ENCODE measurements around the gene A2ML1.
"Not testable (repeated sequence)": the region's sequence is repeated elsewhere in the genome, so short reads cannot be mapped to it uniquely, and the experiment has no call there.

Gene A2ML1

DNA sequence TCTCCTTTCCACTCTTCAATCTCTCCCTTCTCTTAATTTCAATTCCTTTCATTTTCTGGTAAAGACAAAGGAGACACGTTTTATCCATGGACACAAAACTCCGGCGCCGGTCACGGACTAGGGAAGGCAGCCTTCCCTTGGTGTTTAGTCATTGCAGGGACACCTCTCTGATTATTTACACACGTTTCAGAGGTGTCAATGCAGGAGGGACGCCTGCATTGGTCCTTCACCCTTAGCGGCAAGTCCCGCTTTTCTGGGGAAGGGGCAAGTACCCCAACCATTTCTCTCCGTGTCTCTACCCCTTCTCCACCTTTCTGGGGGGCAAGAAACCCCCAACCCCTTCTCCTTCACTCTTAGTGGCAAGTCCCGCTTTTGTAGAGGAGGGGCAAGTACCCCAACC is 16.9 kb upstream of the A2ML1 start:
- not testable (repeated sequence) for H3K27ac Mint-ChIP-seq, H3K27me3 Mint-ChIP-seq, H3K4me3 Mint-ChIP-seq, H3K4me1 Mint-ChIP-seq, H3K9me3 Mint-ChIP-seq, H3K36me3 Mint-ChIP-seq

DNA sequence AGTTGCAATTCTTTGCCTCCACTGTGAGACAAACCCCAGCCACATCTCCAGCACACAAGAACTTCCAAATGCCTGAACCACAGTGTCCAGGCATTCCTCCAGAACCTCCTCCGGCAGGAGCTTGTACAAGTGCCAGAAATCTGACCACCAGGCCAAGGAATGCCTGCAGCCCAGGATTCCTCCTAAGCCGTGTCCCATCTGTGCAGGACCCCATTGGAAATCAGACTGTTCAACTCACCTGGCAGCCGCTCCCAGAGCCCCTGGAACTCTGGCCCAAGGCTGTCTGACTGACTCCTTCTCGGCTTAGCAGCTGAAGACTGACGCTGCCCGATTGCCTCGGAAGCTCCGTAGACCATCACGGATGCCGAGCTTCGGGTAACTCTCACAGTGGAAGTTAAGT is 15.3 kb upstream of the A2ML1 start:
- not testable (repeated sequence) for H3K4me1 Mint-ChIP-seq, H3K36me3 Mint-ChIP-seq, H3K27ac Mint-ChIP-seq, H3K4me3 Mint-ChIP-seq, H3K27me3 Mint-ChIP-seq, H3K9me3 Mint-ChIP-seq

DNA sequence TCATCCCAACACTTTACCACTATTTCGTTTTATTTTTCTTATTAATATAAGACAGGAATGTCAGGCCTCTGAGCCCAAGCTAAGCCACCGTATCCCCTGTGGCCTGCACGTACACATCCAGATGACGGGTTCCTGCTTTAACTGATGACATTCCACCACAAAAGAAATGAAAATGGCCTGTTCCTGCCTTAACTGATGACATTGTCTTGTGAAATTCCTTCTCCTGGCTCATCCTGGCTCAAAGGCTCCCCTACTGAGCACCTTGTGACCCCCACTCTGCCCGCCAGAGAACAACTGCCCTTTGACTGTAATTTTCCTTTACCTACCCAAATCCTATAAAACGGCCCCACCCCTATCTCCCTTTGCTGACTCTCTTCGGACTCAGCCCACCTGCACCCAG is 12.3 kb upstream of the A2ML1 start:
- not testable (repeated sequence) for H3K4me3 Mint-ChIP-seq, H3K27ac Mint-ChIP-seq, H3K27me3 Mint-ChIP-seq, H3K4me1 Mint-ChIP-seq, H3K36me3 Mint-ChIP-seq, H3K9me3 Mint-ChIP-seq

DNA sequence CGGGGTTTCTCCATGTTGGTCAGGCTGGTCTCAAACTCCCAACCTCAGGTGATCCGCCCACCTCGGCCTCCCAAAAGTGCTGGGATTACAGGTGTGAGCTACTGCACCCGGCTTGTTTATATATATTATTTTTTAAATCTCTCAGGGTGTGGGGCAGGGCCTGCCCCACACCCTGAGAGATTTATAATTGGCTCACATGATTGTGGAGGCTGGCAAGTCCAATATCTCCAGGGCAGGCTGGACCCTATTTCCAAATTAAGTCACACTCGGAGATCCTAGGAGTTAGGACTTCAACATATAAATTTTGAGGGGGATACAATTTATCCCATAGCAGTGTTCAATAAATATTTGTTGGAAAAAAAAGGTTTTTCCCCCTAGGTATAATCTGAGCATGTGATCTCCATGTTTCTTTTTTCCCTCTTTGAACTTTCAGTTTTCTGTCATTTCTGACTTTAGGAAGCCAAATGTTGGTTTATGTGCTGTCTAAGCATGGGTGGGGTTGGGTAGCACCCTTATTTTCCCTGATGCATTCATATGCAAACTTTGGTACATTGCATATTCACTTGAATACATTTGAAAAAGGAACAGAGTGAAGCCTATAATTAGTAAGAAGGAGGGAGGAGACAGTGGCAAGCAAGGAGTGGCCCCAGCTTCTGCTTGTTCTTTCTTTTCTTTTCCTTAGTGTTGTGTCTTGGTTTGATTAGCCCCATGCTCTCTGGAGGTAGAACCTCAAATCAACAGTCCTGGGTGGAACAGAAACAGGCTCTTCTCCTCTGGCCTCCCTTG is 8.7 kb upstream of the A2ML1 start:
- H3K27me3 Mint-ChIP-seq, result no peaks in the 10 kb centered on the region
- no peaks in the 10 kb centered on the region for H3K4me1 Mint-ChIP-seq
- H3K27ac Mint-ChIP-seq, result peak overlapping the region; percentile 43
- no peaks in the 10 kb centered on the region for H3K9me3 Mint-ChIP-seq
- no peak overlapping the region for H3K4me3 Mint-ChIP-seq
- H3K36me3 Mint-ChIP-seq, result no peaks in the 10 kb centered on the region

DNA sequence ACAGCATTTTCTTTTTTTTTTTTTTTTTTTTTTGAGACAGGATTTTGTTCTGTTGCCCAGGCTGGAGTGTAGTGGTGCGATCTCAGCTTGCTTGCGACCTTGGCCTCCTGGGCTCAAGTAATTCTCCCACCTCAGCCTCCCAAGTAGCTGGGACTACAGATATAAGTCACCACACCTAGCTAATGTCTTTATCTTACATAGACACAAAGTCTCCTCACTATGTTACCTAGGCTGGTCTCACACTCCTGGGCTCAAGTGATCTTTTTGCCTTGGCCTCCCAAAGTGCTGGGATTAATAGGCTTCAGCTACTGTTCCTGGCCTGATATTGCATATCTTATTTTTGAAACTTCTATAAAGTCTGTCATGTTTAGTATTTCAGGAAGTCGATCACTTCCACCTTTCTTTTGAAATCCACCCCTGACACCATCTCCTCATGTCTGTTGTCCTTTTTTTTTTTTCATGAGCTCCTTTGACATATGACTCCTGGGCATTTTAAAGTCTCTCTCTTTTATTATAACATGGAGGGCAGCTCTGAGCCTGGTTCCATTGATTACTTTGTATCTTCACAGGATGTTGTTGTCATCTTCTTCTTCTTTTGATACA is 5.9 kb upstream of the A2ML1 start:
- H3K36me3 Mint-ChIP-seq, result no peaks in the 10 kb centered on the region
- H3K9me3 Mint-ChIP-seq, result no peaks in the 10 kb centered on the region
- H3K4me1 Mint-ChIP-seq, result no peaks in the 10 kb centered on the region
- no peaks in the 10 kb centered on the region for H3K27me3 Mint-ChIP-seq
- no peak overlapping the region for H3K4me3 Mint-ChIP-seq
- no peak overlapping the region for H3K27ac Mint-ChIP-seq

DNA sequence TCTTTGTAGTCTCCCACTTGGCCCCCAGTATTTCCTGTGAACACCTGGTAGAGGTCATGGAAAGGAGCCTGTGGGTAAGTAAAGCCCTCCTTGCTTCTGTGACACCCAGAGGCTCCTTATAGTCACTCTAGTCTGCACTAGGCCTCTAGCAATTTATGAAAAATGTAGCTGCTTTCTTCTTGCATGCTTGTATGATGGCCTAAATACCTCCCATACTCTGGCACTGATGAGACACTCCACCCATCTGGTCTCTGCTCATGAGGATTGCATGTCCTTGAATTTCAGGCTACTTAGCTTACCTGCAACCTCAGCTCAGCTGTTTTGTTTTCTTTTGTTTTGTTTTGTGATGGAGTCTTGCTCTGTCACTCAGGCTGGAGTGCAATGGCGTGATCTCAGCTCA is 4.6 kb upstream of the A2ML1 start:
- H3K27ac Mint-ChIP-seq, result no peak overlapping the region
- H3K4me3 Mint-ChIP-seq, result no peak overlapping the region
- H3K36me3 Mint-ChIP-seq, result no peaks in the 10 kb centered on the region
- no peaks in the 10 kb centered on the region for H3K9me3 Mint-ChIP-seq
- H3K27me3 Mint-ChIP-seq, result no peaks in the 10 kb centered on the region
- no peaks in the 10 kb centered on the region for H3K4me1 Mint-ChIP-seq

DNA sequence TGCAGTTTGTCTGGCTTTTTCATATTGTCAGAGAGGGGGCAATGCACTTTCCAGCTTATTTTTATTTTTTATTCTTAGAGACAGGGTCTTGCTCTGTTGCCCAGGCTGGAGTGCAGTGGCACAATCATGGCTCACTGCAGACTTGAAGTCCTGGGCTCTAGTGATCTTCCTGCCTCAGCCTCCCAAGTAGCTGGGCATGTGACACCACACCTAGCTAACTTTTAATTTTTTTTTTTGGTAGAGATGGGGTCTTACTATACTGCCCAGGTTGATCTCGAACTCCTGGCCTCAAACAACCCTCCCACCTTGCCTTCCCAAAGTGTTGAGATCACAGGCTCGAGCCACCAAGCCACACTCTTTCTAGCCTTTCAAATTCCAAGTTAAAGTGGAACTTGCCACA is 3.9 kb upstream of the A2ML1 start:
- no peaks in the 10 kb centered on the region for H3K27me3 Mint-ChIP-seq
- H3K9me3 Mint-ChIP-seq, result no peaks in the 10 kb centered on the region
- H3K27ac Mint-ChIP-seq, result no peak overlapping the region
- H3K4me1 Mint-ChIP-seq, result no peaks in the 10 kb centered on the region
- H3K36me3 Mint-ChIP-seq, result no peaks in the 10 kb centered on the region
- no peak overlapping the region for H3K4me3 Mint-ChIP-seq

DNA sequence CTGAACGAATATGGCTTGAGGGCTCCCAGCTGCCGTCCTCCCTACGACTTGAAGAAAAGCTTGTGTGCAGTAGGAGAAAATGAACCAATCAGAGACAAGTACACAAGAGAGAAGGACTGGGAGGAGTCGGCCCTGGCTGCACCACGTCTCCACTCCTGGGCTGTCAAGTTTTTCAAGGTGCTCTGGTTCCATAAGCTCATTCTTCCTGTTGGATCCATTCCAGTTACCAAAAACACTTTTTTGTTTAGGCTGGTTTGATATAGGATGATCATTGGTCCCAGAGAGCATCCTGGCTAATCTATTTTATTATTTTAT is 2.8 kb upstream of the A2ML1 start:
- H3K9me3 Mint-ChIP-seq, result no peaks in the 10 kb centered on the region
- H3K4me3 Mint-ChIP-seq, result no peak overlapping the region
- H3K36me3 Mint-ChIP-seq, result no peaks in the 10 kb centered on the region
- H3K27me3 Mint-ChIP-seq, result no peaks in the 10 kb centered on the region
- no peaks in the 10 kb centered on the region for H3K4me1 Mint-ChIP-seq
- H3K27ac Mint-ChIP-seq, result no peak overlapping the region

DNA sequence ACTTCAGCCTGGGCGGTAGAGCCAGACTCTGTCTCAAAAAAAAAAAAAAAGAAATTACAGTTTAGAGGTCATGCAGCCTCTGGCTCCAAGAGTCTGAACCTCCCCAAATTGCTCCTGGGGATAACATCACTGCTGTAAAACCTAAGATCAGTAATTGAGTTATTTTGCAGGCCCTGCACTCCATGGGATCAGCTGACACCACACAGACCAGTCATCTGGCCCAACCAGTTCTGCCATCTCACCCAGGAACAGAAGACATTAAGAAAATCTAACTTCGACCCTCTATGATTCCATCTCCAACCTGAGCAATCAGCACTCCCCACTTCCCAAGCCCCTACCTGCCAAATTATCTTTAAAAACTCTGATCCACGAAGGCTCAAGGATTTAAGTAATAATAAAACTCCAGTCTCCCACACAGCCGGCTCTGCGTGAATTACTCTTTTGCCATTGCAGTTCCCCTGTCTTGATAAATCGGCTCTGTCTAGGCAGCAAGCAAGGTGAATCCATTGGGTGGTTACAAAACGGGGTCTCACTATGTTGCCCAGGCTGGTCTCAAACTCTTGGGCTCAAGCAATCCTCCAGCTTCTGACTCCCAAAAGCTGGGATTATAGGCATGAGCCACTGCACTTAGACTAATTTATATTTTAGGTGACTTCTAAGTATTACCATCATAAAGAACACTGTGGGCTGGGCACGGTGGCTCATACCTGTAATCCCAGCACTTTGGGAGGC is 1.6 kb upstream of the A2ML1 start:
- H3K27me3 Mint-ChIP-seq, H3K36me3 Mint-ChIP-seq, H3K9me3 Mint-ChIP-seq, H3K4me1 Mint-ChIP-seq, H3K4me3 Mint-ChIP-seq, H3K27ac Mint-ChIP-seq: not testable (repeated sequence)

DNA sequence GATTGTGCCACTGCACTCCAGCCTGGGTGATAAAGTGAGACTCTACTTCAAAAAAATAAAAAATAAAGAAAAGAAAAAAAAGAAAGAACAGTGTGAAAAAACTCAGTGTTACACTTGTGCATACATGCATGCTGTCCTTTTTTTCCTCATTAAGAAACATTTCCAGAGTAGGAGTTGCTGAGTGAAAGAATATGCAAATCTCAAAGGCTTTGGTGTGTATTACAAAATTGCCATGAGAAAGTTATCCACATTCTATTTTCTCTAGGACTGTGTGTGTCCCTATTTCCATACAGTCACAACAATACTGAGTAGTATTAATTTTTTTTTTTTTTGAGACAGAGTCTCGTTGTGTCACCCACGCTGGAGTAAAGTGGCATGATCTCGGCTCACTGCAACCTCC is 830 bp upstream of the A2ML1 start:
- no peaks in the 10 kb centered on the region for H3K36me3 Mint-ChIP-seq
- no peaks in the 10 kb centered on the region for H3K4me1 Mint-ChIP-seq
- no peak overlapping the region for H3K4me3 Mint-ChIP-seq
- no peak overlapping the region for H3K27ac Mint-ChIP-seq
- no peaks in the 10 kb centered on the region for H3K9me3 Mint-ChIP-seq
- H3K27me3 Mint-ChIP-seq, result no peaks in the 10 kb centered on the region

DNA sequence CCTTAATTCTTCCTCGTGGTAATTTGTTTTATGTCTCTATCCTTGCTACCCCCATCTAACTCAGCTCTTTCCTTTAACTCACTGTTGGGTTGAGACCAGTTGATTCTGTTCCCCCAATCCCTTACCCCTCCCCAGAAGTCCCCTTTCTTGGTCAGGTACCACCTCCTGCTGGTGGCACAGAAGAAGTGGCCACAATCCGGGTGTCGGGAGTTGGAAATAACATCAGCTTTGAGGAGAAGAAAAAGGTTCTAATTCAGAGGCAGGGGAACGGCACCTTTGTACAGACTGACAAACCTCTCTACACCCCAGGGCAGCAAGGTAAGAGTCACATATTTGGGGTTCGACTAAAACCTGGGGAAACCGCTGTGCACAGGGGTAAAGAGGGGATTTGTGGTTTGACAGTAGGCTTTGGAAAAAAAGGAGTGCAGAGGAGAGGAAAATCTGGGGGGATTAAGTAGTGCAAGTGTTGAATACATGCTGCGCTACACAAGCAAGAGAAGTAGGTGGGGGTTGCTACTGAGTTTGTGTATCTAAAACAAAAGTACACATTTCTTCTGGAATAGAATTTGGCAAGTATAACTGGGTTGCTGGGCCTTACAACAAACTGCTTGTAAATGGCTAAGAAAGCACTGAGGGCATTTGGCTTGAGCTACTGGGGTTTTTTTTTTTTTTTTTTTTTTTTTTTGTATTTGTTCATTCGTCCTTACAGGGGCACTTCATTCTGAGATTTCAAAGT is 1.3 kb downstream of the A2ML1 start:
- H3K27me3 Mint-ChIP-seq, result no peaks in the 10 kb centered on the region
- H3K36me3 Mint-ChIP-seq, result no peaks in the 10 kb centered on the region
- H3K27ac Mint-ChIP-seq, result peak overlapping the region; percentile 62
- H3K4me3 Mint-ChIP-seq, result no peak overlapping the region
- no peaks in the 10 kb centered on the region for H3K4me1 Mint-ChIP-seq
- H3K9me3 Mint-ChIP-seq, result no peaks in the 10 kb centered on the region

DNA sequence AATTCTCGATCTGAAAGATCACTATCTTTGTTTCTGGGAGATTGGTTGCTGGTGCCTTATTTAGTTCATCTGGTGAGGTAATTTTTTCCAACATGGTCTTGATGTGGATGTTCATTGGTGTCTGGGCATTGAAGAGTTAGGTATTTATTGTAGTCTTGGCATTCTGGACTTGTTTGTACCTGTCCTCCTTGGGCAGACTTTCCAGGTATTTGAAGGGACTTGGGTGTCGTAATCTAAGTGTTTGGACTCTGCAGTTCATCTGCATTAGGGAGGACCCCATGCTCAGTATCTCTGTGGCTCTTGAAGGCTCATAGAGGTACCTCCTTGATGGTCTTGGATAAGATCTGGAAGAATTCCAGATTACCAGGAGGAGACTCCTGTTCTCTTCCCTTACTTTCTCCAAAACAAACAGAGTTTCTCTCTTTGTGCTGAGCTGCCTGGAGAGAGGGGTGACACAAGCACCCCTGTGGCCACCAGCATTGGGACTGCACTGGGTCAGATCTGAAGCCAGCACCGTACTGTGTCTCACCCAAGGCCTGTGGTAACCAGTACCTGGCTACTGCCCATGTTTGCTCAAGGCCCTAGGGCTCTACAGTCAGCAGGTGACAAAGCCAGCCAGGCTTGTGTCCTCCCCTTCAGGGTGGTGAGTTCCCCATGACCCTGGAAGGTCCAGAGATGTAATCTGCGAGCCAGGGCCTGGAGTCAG is 5.3 kb downstream of the A2ML1 start:
- Mint-ChIP-seq H3K27ac (no peak overlapping the region), H3K27me3 (no peaks in the 10 kb centered on the region), H3K4me1 (no peaks in the 10 kb centered on the region), H3K36me3 (no peaks in the 10 kb centered on the region), H3K9me3 (no peaks in the 10 kb centered on the region), H3K4me3 (no peak overlapping the region)

DNA sequence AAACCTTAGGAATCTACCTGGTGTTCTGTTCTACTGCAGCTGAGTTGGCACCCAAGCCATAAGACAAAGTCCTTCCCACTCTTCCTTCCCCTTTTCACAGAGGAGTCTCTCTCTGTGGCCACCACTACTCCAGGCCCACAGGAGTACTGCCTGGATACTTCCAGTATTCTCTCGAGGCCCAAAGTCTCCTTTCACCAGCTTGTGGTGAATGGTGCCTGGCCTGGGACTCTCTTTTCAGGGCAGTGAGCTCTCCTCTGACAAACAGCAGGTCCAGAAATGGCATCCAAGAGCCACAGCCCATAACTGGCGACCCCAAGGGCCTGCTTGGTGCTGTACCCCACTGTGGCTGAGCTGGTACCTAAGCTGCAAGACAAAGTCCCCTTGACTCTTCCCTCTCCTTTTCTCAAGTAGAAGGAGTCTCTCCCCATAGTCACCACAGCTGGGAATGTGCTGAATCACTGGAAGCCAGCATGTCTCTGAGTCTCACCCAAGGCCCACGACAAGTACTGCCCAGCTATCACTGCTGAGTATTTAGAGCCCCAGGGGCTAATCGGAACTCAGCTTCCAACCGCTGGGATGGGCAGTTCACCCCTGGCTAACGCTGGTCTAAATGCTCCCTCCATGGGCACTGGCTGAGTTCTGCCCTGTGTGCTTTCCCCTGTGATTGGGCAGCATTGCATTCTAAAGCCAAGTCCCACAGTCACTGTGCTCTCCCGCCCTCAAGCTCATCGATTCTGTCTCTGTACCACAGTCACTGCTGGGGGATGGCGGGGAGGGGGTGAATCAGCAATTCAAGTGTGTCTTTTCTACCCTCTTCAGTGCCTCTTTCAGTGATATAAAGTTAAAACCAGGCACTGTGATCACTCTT is 6.1 kb downstream of the A2ML1 start:
- Mint-ChIP-seq H3K4me3 (no peak overlapping the region), H3K27ac (no peak overlapping the region), H3K36me3 (no peaks in the 10 kb centered on the region), H3K27me3 (no peaks in the 10 kb centered on the region), H3K4me1 (no peaks in the 10 kb centered on the region), H3K9me3 (no peaks in the 10 kb centered on the region)

DNA sequence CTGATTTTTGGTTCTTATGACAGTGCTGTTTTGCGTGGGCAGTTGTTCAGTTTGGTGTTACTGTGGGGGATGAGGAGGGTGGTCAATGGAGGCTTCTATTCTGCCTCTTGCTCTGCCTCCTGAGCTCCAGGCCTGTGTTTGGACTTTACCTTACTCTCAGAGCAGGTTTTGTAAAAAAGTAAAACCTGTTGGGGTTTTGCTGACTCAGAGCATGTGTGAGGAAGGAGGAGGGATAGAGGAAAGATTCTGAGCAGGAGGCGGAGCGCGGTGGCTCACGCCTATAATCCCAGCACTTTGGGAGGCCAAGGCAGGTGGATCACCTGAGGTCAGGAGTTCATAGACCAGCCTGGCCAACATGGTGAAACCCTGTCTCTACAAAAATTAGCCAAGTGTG is 6.7 kb downstream of the A2ML1 start:
- Mint-ChIP-seq H3K9me3 (no peaks in the 10 kb centered on the region), H3K27ac (no peak overlapping the region), H3K27me3 (no peaks in the 10 kb centered on the region), H3K36me3 (no peaks in the 10 kb centered on the region), H3K4me3 (no peak overlapping the region), H3K4me1 (no peaks in the 10 kb centered on the region)

DNA sequence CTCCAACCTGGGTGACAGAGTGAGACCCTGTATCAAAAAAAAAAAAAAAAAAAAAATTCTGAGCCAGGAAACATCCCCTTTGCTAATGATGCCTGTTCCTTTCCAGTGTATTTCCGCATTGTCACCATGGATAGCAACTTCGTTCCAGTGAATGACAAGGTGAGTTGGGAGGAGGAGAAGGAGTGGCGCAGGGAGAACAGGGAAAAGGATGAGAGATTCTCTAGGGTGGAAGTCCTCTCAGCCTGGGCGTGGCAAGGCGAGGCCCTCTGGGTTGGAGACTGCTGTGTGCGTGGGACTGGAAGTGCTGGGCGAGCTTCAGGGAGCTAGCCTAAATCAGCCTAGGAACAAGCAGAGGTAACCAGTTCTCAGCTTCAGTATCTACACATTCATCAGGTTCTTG is 7.2 kb downstream of the A2ML1 start:
- Mint-ChIP-seq H3K4me1 (no peaks in the 10 kb centered on the region), H3K27ac (no peak overlapping the region)

More for the DNA sequence above, 7.2 kb downstream of the A2ML1 start:
- Mint-ChIP-seq H3K36me3 (no peaks in the 10 kb centered on the region), H3K9me3 (no peaks in the 10 kb centered on the region), H3K4me3 (no peak overlapping the region), H3K27me3 (no peaks in the 10 kb centered on the region)
